ENCODE results near the gene DECR2. TPM values are rescaled to one million over a fixed set of nuclear protein-coding genes. Genes with fewer than 3 reads are reported as not detected.

DECR2 gene
- total RNA-seq, 1 experiment from 2014 or later, result 11.9 TPM

- peak; percentile 58 for DNase-seq (ENCODE audit: low read depth, low spot score)
- in situ Hi-C loops (cut with HindIII; ENCODE audit: low pct_unique_long_range_greater_than_20kb, low sequenced_read_pairs), result no loop called here
Observed at GRCh38 chr16:391885-392335, 9.8 kb upstream of the DECR2 start.

- in situ Hi-C loops (cut with HindIII; ENCODE audit: low pct_unique_long_range_greater_than_20kb, low sequenced_read_pairs), result no loop called here
Observed at GRCh38 chr16:392450-393030, 9.1 kb upstream of the DECR2 start.

GRCh38 chr16:396199-396598 is 5.5 kb upstream of the DECR2 start:
- no peak for DNase-seq (ENCODE audit: low read depth, low spot score)
- in situ Hi-C loops (cut with HindIII; ENCODE audit: low pct_unique_long_range_greater_than_20kb, low sequenced_read_pairs), result no loop called here

More at GRCh38 chr16:392450-393030, 9.1 kb upstream of the DECR2 start:
- no peak for DNase-seq (ENCODE audit: low read depth, low spot score)

GRCh38 chr16:396605-397004 is 5.1 kb upstream of the DECR2 start:
- peak; percentile 69 for DNase-seq (ENCODE audit: low read depth, low spot score)
- in situ Hi-C loops (cut with HindIII; ENCODE audit: low pct_unique_long_range_greater_than_20kb, low sequenced_read_pairs), result no loop called here

GRCh38 chr16:397135-397661 is 4.5 kb upstream of the DECR2 start, which contains the start of gene NME4:
Gene NME4, plus strand, starts transcription at chr16:397199. Its CDS starts 24 bp downstream, at chr16:397223.
- in situ Hi-C loops (cut with HindIII; ENCODE audit: low pct_unique_long_range_greater_than_20kb, low sequenced_read_pairs), result no loop called here
- no peak for DNase-seq (ENCODE audit: low read depth, low spot score)

- DNase-seq (ENCODE audit: low read depth, low spot score), result peak; percentile 66
- in situ Hi-C loops (cut with HindIII; ENCODE audit: low pct_unique_long_range_greater_than_20kb, low sequenced_read_pairs), result no loop called here
Observed at GRCh38 chr16:397736-398332, 3.9 kb upstream of the DECR2 start.

- in situ Hi-C loops (cut with HindIII; ENCODE audit: low pct_unique_long_range_greater_than_20kb, low sequenced_read_pairs), result no loop called here
- no peak for DNase-seq (ENCODE audit: low read depth, low spot score)
Observed at GRCh38 chr16:398561-399339, 2.9 kb upstream of the DECR2 start.

GRCh38 chr16:399340-400019 is 2.2 kb upstream of the DECR2 start:
- in situ Hi-C loops (cut with HindIII; ENCODE audit: low pct_unique_long_range_greater_than_20kb, low sequenced_read_pairs), result no loop called here
- DNase-seq (ENCODE audit: low read depth, low spot score), result no peak

GRCh38 chr16:400061-400591 is 1.6 kb upstream of the DECR2 start:
- DNase-seq (ENCODE audit: low read depth, low spot score), result no peak
- in situ Hi-C loops (cut with HindIII; ENCODE audit: low pct_unique_long_range_greater_than_20kb, low sequenced_read_pairs), result no loop called here

GRCh38 chr16:404971-405486 is 3.3 kb downstream of the DECR2 start:
- DNase-seq (ENCODE audit: low read depth, low spot score), result no peak
- in situ Hi-C loops (cut with HindIII; ENCODE audit: low pct_unique_long_range_greater_than_20kb, low sequenced_read_pairs), result no loop called here

- in situ Hi-C loops (cut with HindIII; ENCODE audit: low pct_unique_long_range_greater_than_20kb, low sequenced_read_pairs), result no loop called here
Observed at GRCh38 chr16:405548-406506, 4.1 kb downstream of the DECR2 start.

GRCh38 chr16:407253-407652 is 5.6 kb downstream of the DECR2 start:
- DNase-seq (ENCODE audit: low read depth, low spot score), result no peak
- in situ Hi-C loops (cut with HindIII; ENCODE audit: low pct_unique_long_range_greater_than_20kb, low sequenced_read_pairs), result no loop called here

More at GRCh38 chr16:405548-406506, 4.1 kb downstream of the DECR2 start:
- DNase-seq (ENCODE audit: low read depth, low spot score), result no peak

- in situ Hi-C loops (cut with HindIII; ENCODE audit: low pct_unique_long_range_greater_than_20kb, low sequenced_read_pairs), result no loop called here
- DNase-seq (ENCODE audit: low read depth, low spot score), result no peak
Observed at GRCh38 chr16:410516-411178, 9.0 kb downstream of the DECR2 start.

- in situ Hi-C loops (cut with HindIII; ENCODE audit: low pct_unique_long_range_greater_than_20kb, low sequenced_read_pairs), result no loop called here
Observed at GRCh38 chr16:411576-412265, 10.0 kb downstream of the DECR2 start.

GRCh38 chr16:414395-415169 is 12.9 kb downstream of the DECR2 start:
- DNase-seq (ENCODE audit: low read depth, low spot score), result no peak
- in situ Hi-C loops (cut with HindIII; ENCODE audit: low pct_unique_long_range_greater_than_20kb, low sequenced_read_pairs), result no loop called here

More at GRCh38 chr16:411576-412265, 10.0 kb downstream of the DECR2 start:
- no peak for DNase-seq (ENCODE audit: low read depth, low spot score)

Measured in SK-MEL-5 (cell line).